Right cardiac atrium (tissue), 5 donors: Measurements from ENCODE around the gene ABI1. TPM values are rescaled to one million over a fixed set of nuclear protein-coding genes. Genes with fewer than 3 reads are reported as not detected.

ENCODE experiments used
- ATAC-seq, 2 donors: fragments of 200-7000 bp; cut with Tn5 transposase; one replicate each; pipeline versions ENCODE4 v1.8.0 to v1.9.1; 2020; ENCODE audit warnings: moderate library complexity in 2 of 2, mild to moderate bottlenecking in 1 of 2
- DNase-seq, 3 donors: peaks; one replicate each; pipeline ENCODE4 v3.0.0-alpha.2; 2020
- H3K27ac ChIP-seq: one replicate; pipeline ENCODE4 v1.5.1; 2013; ENCODE audit warnings: mild to moderate bottlenecking, low read length, control low read depth, moderate library complexity
- H3K27me3 ChIP-seq: one replicate; pipeline ENCODE4 v1.6.1; 2013; ENCODE audit not compliant: control insufficient read depth, insufficient read depth
- H3K4me1 ChIP-seq: one replicate; pipeline ENCODE4 v1.6.1; 2013; ENCODE audit warnings: low read length; ENCODE audit not compliant: control insufficient read depth, insufficient read depth
- H3K4me3 ChIP-seq: one replicate; pipeline ENCODE4 v1.5.1; 2013; ENCODE audit warnings: low read length, control low read depth
- H3K9me3 ChIP-seq: one replicate; pipeline ENCODE4 v1.6.1; 2013; ENCODE audit warnings: low read length; ENCODE audit not compliant: control insufficient read depth
- WGBS: extraction: QIAGEN DNeasy Blood & Tissue Kit; methylation state at CpG from one replicate; pipeline ENCODE4 v1.1.7; 2013; 5-methylcytosine and 5-hydroxymethylcytosine counted together
- intact Hi-C, 4 donors: fragments of 100-400 bp; cut with DNase I; formaldehyde crosslinking; loops; one replicate each; pipeline versions ENCODE4 v1.11.0 to v1.14.0; 2022 to 2023
- polyA plus RNA-seq: library from polyadenylated mRNA; stranded (reverse); fragments of 200-250 nt; gene quantifications from one replicate; pipeline ENCODE4 v1.2.3, GENCODE V29; 2013
- total RNA-seq, 4 donors: library from RNA; stranded (reverse); fragmentation: NEBNext Ultra II Directional; extraction: Animal tissue kit (Norgen Biotek cat#: 25700); gene quantifications; one replicate each; pipeline ENCODE4 v1.2.1, GENCODE V29; 2021
- donor health status: healthy with polysubstance abuse.
- donor health status: DM: no; HTN: yes; CAD: no.
- donor health status: DM: no; HTN: no; CAD: no.
- donor health status: DM: no; HTN: yes; CAD: no; lungs with severe emphysema.
- donor health status: DM: yes; HTN: yes; CAD: no.

Gene ABI1
- total and polyA plus RNA-seq, 5 donors, result 9.6 to 28.2 (median 26.3) TPM

DNA sequence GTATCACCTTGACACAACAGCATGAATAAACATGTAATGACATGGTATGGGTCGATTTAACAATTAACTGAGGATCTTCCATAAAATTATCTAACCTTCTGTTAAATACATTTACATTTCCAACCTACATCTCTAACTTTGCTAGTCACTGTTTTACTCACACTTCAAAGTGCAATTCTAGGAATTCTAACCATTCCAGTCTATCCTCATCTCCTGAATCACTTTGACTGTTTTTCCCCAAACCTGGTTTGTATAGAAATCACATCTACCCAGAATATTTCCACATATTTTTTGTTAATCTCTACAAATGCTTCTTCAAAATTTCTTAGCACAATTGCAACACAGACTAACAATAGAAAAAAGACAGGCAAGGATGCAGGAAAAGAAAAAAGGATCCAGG is 6.2 kb downstream of the ABI1 start:
- intact Hi-C loops, result loop anchor here in 1 of 4 donors (10.0 kb wide), 1 partner anchor 50 kb away; no protein-coding TSS in a partner anchor
- no peaks in the 10 kb centered on the region for H3K27me3 ChIP-seq
- peaks cover 1% of the 10 kb centered on the region for H3K4me1 ChIP-seq
- no peak for ATAC-seq
- no peaks in the 10 kb centered on the region for H3K9me3 ChIP-seq
- DNase-seq, result no peak
- no peak overlapping the region for H3K27ac ChIP-seq
- no peak overlapping the region for H3K4me3 ChIP-seq
- WGBS, result 48% methylated on average over 1 of the region's 1 CpG

DNA sequence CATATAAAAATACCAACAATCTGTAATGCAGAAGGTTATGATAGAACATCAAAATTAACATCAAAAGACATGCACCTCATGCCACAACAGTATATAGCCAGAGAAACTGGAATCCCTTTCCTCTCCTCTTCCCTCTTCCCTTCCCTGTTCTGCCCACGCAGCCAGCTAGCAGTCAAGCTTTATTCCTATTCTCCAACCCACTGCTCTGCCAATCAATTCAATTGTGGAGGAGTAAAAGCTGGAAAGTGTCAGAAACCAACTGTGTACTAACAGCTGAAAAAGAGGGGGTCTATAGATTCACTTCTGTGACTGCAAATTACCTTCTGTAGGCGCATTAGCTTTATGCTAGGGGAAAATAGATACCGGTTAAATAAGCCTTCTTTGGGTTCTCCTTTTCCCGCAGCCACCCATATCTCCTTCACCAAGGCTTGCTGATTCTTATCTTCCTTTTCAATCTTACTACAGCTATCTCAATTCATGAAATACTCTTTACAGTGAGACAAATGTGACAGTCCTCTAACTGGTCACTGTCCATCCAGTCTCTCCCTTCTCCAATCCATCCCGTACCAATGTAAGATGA is 16.3 kb downstream of the ABI1 start:
- intact Hi-C loops, result no loop called here
- no peak for ATAC-seq
- H3K9me3 ChIP-seq, result no peaks in the 10 kb centered on the region
- H3K4me1 ChIP-seq, result peaks cover 3% of the 10 kb centered on the region
- no peak overlapping the region for H3K4me3 ChIP-seq
- DNase-seq, result no peak
- 75% methylated on average over 5 of the region's 5 CpGs for WGBS
- no peaks in the 10 kb centered on the region for H3K27me3 ChIP-seq
- no peak overlapping the region for H3K27ac ChIP-seq

DNA sequence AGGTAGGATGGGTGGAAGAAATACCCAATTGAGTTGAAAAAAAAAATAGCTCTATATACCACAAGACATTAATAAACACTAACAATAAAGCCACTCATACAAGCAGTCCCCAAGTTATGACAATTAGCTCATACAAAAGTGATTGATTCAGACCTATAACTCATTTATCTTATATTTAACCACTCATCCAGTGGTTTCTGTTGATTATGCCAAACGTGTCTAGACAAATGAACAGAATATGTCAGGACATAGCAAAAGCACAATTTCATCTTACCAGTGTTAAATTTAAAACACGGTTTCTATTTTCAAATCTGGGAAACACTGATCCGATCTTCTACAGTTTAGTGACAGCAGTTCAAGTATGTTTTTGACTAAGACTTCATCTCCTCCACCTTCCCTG is 17.0 kb downstream of the ABI1 start:
- H3K9me3 ChIP-seq, result no peaks in the 10 kb centered on the region
- peaks cover 3% of the 10 kb centered on the region for H3K4me1 ChIP-seq
- intact Hi-C loops, result no loop called here
- no peak for ATAC-seq
- H3K27ac ChIP-seq, result no peak overlapping the region
- DNase-seq, result no peak
- no peak overlapping the region for H3K4me3 ChIP-seq
- WGBS, result 50% methylated on average over 3 of the region's 3 CpGs
- no peaks in the 10 kb centered on the region for H3K27me3 ChIP-seq

DNA sequence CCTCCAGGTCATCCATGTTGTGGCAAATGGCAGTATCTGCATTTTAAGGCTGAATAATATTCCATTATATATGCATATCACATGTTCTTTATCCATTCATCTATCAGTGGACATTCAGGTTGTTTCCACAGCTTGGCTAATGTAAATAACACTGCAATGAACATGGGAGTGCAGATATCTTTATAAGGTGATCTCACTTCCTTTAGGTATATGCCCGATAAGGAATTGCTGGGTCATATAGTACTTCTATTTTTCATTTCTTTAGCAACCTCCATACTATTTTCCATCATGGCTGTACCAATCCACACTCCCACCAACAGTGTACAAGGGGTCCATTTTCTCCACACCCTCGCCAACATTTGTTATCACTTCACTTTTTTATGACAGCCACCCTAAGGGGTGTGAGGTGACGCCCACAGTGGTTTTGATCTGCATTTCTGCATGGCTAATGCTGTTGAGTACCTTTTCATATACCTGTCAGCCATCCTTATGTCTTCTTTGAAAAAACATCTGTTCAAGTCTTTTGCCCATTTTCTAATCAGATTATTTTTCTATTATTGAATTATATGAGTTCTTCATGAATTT is 18.9 kb downstream of the ABI1 start:
- Histone ChIP-seq H3K4me3 (no peak overlapping the region), H3K4me1 (peaks cover 3% of the 10 kb centered on the region), H3K27me3 (no peaks in the 10 kb centered on the region), H3K27ac (no peak overlapping the region), H3K9me3 (no peaks in the 10 kb centered on the region)
- no peak for DNase-seq
- ATAC-seq, result no peak
- 93% methylated on average over 3 of the region's 3 CpGs for WGBS
- intact Hi-C loops, result no loop called here

DNA sequence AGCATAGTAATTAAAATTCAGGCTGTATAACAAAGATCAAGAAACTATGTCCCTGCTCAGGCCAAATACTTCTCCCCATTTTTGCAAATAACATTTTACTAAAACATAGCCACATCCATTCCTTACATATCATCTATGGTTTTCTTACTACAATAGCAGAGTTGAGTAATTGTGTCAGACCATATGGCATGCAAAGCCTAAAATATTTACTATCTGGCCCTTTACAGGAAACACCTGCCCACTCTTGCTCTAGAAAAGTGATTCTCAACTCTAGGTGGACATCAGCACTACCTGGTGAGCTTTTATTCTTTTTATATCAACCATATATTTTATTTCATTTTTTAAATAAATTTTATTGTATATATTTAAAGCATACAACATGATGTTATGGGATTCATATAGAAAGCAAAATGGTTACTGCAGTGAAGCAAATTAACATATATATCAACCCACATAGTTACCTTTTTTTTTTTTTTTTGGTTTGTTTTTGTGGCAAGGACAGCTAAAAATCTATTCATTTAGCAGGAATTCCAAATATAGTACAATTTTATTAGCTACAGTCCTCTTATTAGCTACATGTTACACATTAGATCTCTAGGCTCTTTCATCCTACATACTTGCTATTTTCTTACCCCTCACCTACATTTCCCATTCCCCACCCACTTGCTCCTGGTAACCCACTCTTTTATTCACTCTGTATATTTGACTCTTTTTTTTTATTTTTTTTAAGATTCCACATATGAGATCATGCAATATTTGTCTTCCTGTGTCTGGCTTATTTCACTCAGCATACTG is 19.6 kb downstream of the ABI1 start:
- peaks cover 3% of the 10 kb centered on the region for H3K4me1 ChIP-seq
- intact Hi-C loops, result no loop called here
- H3K27ac ChIP-seq, result no peak overlapping the region
- no peaks in the 10 kb centered on the region for H3K27me3 ChIP-seq
- H3K4me3 ChIP-seq, result no peak overlapping the region
- ATAC-seq (no peak), DNase-seq (no peak)
- no peaks in the 10 kb centered on the region for H3K9me3 ChIP-seq

DNA sequence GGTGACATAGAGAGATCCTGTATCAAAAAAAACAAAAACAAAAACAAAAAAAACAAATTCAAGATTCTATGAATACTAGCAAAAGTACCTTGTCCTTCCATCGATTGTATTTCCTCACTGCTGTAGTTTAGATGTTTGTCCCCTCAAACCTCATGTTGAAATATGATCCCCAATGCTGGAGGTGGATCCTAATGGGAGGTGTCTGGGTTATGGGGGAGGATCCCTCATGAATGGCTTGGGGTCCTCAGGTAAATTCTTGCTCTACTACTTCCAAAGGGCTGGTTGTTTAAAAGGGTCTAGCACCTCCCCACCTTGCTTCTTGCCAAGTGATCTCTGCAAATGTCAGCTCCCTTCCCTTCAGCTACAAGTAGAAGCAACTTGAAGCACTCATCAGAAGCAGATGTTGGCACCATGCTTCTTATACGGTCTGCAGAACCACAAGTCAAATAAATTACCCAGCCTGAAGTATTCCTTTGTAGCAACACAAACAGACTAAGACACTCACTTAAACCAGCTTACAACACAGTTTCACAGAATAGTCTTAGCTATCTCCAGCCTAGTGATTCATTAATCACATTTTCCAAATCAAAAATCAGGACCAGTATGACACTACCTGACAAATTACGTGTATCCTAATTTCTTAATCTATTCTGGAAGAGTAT is 20.7 kb downstream of the ABI1 start:
- Histone ChIP-seq H3K4me1 (peaks cover 3% of the 10 kb centered on the region), H3K4me3 (no peak overlapping the region), H3K27me3 (no peaks in the 10 kb centered on the region), H3K27ac (no peak overlapping the region), H3K9me3 (no peaks in the 10 kb centered on the region)
- ATAC-seq (no peak), DNase-seq (no peak)
- intact Hi-C loops, result no loop called here
- 65% methylated on average over 3 of the region's 3 CpGs for WGBS

DNA sequence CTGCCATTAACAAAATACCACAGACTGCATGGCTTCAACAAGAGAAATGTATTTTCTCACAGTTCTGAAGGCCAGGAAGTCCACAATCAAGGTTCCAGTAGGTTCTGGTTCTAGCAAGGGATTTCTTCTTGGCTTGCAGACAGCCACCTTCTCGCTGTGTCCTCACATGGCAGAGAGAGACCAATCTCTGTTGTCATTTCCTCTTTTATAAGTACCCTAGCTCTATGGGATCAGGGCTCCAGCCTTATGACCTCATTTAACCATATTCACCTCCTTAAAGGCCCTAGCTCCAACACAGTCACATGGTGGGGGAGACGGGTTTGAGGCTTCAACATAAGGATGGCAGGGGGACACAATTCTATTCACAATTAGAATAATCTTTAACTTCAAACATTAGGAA is 23.6 kb downstream of the ABI1 start:
- intact Hi-C loops, result no loop called here
- no peak for ATAC-seq
- WGBS, result 87% methylated on average over 2 of the region's 2 CpGs
- Histone ChIP-seq H3K4me3 (no peak overlapping the region), H3K9me3 (no peaks in the 10 kb centered on the region), H3K27me3 (no peaks in the 10 kb centered on the region), H3K27ac (no peak overlapping the region), H3K4me1 (peaks cover 3% of the 10 kb centered on the region)
- no peak for DNase-seq

DNA sequence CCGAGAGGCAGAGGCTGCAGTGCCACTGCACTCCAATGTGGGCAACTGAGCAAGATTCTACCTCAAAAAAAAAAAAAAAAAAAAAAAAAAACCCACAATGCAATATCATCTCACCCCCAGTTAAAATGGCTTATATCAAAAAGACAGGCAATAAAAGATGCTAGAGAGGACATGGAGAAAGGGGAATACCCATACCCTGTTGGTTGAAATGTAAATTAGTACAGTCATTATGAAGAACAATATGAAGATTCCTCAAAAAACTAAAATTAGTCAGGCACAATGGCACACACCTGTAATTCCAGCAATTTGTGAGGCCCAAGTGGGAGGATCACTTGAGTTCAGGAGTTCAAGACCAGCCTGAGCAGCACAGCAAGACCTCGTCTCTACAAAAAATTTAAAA is 25.7 kb downstream of the ABI1 start:
- Histone ChIP-seq H3K27me3 (no peaks in the 10 kb centered on the region), H3K27ac (no peak overlapping the region), H3K9me3 (no peaks in the 10 kb centered on the region), H3K4me3 (no peak overlapping the region), H3K4me1 (no peaks in the 10 kb centered on the region)
- WGBS, result 93% methylated on average over 2 of the region's 2 CpGs
- intact Hi-C loops, result no loop called here
- ATAC-seq (no peak), DNase-seq (no peak)

DNA sequence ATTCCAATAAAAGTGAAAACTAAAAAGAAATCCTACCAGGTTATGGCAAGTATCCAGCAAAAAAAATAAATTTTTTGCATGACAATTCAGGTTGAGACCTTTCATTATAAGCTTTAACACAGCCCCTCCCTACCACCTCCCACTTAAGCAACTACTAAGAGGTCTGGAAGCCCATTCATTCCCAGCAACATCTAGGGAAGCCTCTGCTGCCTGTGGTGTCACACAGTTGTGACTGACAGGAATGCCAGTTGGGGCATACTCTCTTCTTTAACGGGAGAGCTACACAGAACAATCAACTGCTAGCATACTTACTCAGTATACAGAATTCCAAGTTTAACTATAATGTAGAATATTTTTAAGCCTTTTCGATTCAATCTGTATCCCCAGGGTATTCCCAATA is 27.8 kb downstream of the ABI1 start:
- 55% methylated on average over 2 of the region's 2 CpGs for WGBS
- ATAC-seq, result no peak

DNA sequence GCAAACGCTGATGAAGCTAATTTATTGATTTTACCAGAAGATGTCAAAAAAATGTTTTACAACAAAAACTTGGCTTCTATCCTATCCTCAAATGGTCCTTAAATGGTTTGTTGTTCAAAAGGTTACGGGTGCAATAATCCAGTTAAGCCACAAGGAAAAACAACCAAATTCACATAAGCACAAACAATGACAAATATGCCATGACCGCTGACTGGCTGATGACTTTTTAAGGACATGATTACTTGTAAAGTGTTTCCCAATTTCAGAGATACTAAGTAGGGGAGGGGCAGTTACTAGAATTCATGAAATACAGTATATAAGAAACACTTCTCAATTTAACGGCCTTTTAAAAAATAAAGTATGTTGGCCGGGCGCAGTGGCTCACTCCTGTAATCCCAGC is 28.8 kb downstream of the ABI1 start:
- no peaks in the 10 kb centered on the region for H3K4me1 ChIP-seq
- no peak for ATAC-seq
- no peak overlapping the region for H3K27ac ChIP-seq
- H3K9me3 ChIP-seq, result no peaks in the 10 kb centered on the region
- no peak for DNase-seq
- no peaks in the 10 kb centered on the region for H3K27me3 ChIP-seq
- intact Hi-C loops, result no loop called here
- 92% methylated on average over 6 of the region's 6 CpGs for WGBS
- H3K4me3 ChIP-seq, result no peak overlapping the region

More for the DNA sequence above, 27.8 kb downstream of the ABI1 start:
- Histone ChIP-seq H3K4me1 (no peaks in the 10 kb centered on the region), H3K27ac (no peak overlapping the region), H3K9me3 (no peaks in the 10 kb centered on the region), H3K4me3 (no peak overlapping the region), H3K27me3 (no peaks in the 10 kb centered on the region)
- DNase-seq, result no peak
- intact Hi-C loops, result no loop called here

DNA sequence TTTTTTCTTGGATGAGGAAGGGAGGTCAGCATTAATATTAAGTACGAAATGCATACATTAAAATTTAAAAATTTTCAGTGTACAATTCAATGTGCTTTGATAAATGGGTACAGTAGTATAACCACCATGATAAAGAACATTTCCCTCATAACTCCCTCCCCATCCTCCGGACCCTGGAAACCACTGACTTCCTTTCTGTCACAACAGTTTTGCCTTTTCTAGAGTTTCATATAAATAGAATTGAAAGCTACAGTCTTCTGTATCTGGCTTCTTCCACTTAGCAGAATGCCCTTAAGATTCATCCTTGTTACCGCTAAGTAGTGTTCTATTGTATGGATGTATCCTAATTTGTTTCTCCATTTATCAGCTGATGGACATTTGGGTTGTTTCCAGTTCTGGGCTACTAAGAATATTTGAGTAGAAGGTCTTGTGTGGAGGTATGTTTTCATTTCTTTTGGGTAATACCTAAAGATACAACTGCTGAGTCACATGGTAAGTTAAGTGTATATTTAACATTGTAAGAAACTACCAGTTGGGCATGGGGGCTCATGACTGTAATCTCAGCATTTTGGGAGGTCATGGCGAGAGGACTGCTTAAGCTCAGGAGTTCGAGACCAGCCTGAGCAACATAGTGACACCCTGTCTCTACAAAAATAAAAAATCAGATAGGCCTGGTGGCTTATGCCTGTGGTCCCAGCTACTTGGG is 30.8 kb downstream of the ABI1 start:
- Histone ChIP-seq H3K27ac (no peak overlapping the region), H3K4me1 (no peaks in the 10 kb centered on the region), H3K27me3 (no peaks in the 10 kb centered on the region), H3K9me3 (no peaks in the 10 kb centered on the region), H3K4me3 (no peak overlapping the region)
- intact Hi-C loops, result no loop called here
- ATAC-seq (no peak), DNase-seq (no peak)
- 90% methylated on average over 5 of the region's 5 CpGs for WGBS
